Gastroesophageal sphincter (tissue), 4 donors: ENCODE measurements around the gene SDCBP2. TPM values are rescaled to one million over a fixed set of nuclear protein-coding genes. Genes with fewer than 3 reads are reported as not detected.

Experiments
- ATAC-seq: fragments of 150-250 bp; one replicate; pipeline ENCODE4 v1.9.1; 2016; ENCODE audit warnings: mild to moderate bottlenecking, moderate library complexity
- H3K27ac ChIP-seq, 4 donors: fragments of 200-600 bp; sonication (generic) in 3 of 4; 1 replicate in 3 of 4; 2 replicates in 1 of 4; pipeline ENCODE4 v1.5.1; 2016 to 2019
- H3K27me3 ChIP-seq: fragments of 200-600 bp; sonication (generic); one replicate; pipeline ENCODE4 v1.5.1; 2019
- H3K36me3 ChIP-seq, 2 donors: fragments of 200-600 bp; sonication (generic); one replicate each; pipeline ENCODE4 v1.5.1; 2019; ENCODE audit warnings: control low read depth in 1 of 2
- H3K4me1 ChIP-seq, 3 donors: fragments of 200-600 bp; sonication (generic); 1 replicate in 2 of 3; 2 replicates in 1 of 3; pipeline ENCODE4 v1.5.1; 2016 to 2019; ENCODE audit warnings: control low read depth in 2 of 3
- H3K4me3 ChIP-seq, 2 donors: fragments of 200-600 bp; sonication (generic); one replicate each; pipeline ENCODE4 v1.5.1; 2019; ENCODE audit warnings: mild to moderate bottlenecking in 1 of 2, moderate library complexity in 1 of 2
- H3K9me3 ChIP-seq, 3 donors: fragments of 200-600 bp; sonication (generic); one replicate each; pipeline ENCODE4 v1.5.1; 2017 to 2019; ENCODE audit warnings: control low read depth in 2 of 3
- CTCF ChIP-seq, 4 experiments: fragments of 200-600 bp in 2 of 4; fragments of 450-650 bp in 2 of 4; sonication (generic) in 1 of 4; IDR thresholded peaks; one replicate each; pipeline ENCODE4 v1.5.1; 2017 to 2019; ENCODE audit warnings: antibody characterized with exemption in 4 of 4, mild to moderate bottlenecking in 2 of 4, moderate library complexity in 2 of 4
- EP300 ChIP-seq: sonication (generic); formaldehyde crosslinking; IDR thresholded peaks from one replicate; pipeline ENCODE4 v1.6.1; 2017; ENCODE audit warnings: antibody characterized with exemption, mild to moderate bottlenecking
- POLR2A ChIP-seq, 2 donors: fragments of 450-650 bp; IDR thresholded peaks; one replicate each; pipeline ENCODE4 v1.6.1; 2017; ENCODE audit warnings: antibody characterized with exemption in 2 of 2, mild to moderate bottlenecking in 2 of 2, moderate library complexity in 1 of 2
- POLR2AphosphoS5 ChIP-seq: sonication (generic); formaldehyde crosslinking; IDR thresholded peaks from one replicate; pipeline ENCODE4 v1.6.1; 2017; ENCODE audit warnings: antibody characterized with exemption
- WGBS, 2 donors: methylation state at CpG; one replicate each; pipeline ENCODE4 v1.1.5; 2018; ENCODE audit warnings: low coverage in 1 of 2; 5-methylcytosine and 5-hydroxymethylcytosine counted together
- total RNA-seq, 4 donors: library from RNA; depleted of rRNA; stranded (reverse); fragments of >200 nt; gene quantifications; one replicate each; pipeline ENCODE4 v1.1.0, GENCODE V29; 2016

The SDCBP2 gene
- total RNA-seq, 4 donors from 2014 or later = 1.6 to 17.5 (median 3.5) TPM

GRCh38 chr20:1370548-1371110, 41.7 kb upstream of the SDCBP2 start:
- H3K4me1 ChIP-seq = peaks cover 10 to 64% (median 24%) of the 10 kb centered on the region in 3 donors
- H3K36me3 ChIP-seq = peaks cover 0 to 58% of the 10 kb centered on the region in 2 donors
- 10 to 30% methylated on average over 2 of the region's 2 CpGs for WGBS, 2 donors
- H3K9me3 ChIP-seq = no peaks in the 10 kb centered on the region
- peak; percentile 78 for ATAC-seq
- no peak overlapping the region for H3K4me3 ChIP-seq
- H3K27ac ChIP-seq = peak overlapping the region in 3 of 4 donors; percentile 56 to 75 (median 68)
- TF ChIP-seq POLR2AphosphoS5 = peak; percentile 44
- TF ChIP-seq CTCF (IDR thresholded peaks at IDR 0.05) = no peak
- no peaks in the 10 kb centered on the region for H3K27me3 ChIP-seq

GRCh38 chr20:1369970-1370369, 41.0 kb upstream of the SDCBP2 start:
- Histone ChIP-seq H3K4me1 (peaks cover 10 to 57% (median 17%) of the 10 kb centered on the region in 3 donors), H3K36me3 (peaks cover 0 to 58% of the 10 kb centered on the region in 2 donors), H3K27ac (peak overlapping the region in 3 of 4 donors; percentile 25 to 56 (median 26)), H3K9me3 (no peaks in the 10 kb centered on the region), H3K27me3 (no peaks in the 10 kb centered on the region), H3K4me3 (no peak overlapping the region)
- no peak for ATAC-seq
- WGBS, 2 donors = 76% methylated on average over 3 of the region's 3 CpGs; no CpG with 5 or more reads in 1 of the 2 donors
- TF ChIP-seq EP300 (no peak), POLR2AphosphoS5 (no peak), CTCF (IDR thresholded peaks at IDR 0.05) (no peak), POLR2A (IDR thresholded peaks at IDR 0.05) (no peak)

GRCh38 chr20:1368448-1369199, 39.7 kb upstream of the SDCBP2 start:
- TF ChIP-seq POLR2AphosphoS5 (no peak), CTCF (IDR thresholded peaks at IDR 0.05) (no peak), EP300 (no peak), POLR2A (IDR thresholded peaks at IDR 0.05) (no peak)
- no peak for ATAC-seq
- Histone ChIP-seq H3K4me1 (peaks cover 4 to 44% (median 11%) of the 10 kb centered on the region in 3 donors), H3K27me3 (no peaks in the 10 kb centered on the region), H3K4me3 (no peak overlapping the region), H3K36me3 (peaks cover 0 to 62% of the 10 kb centered on the region in 2 donors), H3K27ac (no peak overlapping the region), H3K9me3 (no peaks in the 10 kb centered on the region)
- 59 to 68% methylated on average over 5 to 6 of the region's 7 CpGs for WGBS, 2 donors

- no peak overlapping the region for H3K27ac ChIP-seq
- peaks cover 0 to 60% of the 10 kb centered on the region in 2 donors for H3K36me3 ChIP-seq
- no peak for ATAC-seq
- no peak overlapping the region for H3K4me3 ChIP-seq
- no peaks in the 10 kb centered on the region for H3K27me3 ChIP-seq
- TF ChIP-seq CTCF (IDR thresholded peaks at IDR 0.05) = no peak
- TF ChIP-seq POLR2A (IDR thresholded peaks at IDR 0.05) = no peak
- no peak for TF ChIP-seq EP300
- no peak for TF ChIP-seq POLR2AphosphoS5
- H3K9me3 ChIP-seq = no peaks in the 10 kb centered on the region
- H3K4me1 ChIP-seq = peaks cover 4 to 37% (median 11%) of the 10 kb centered on the region in 3 donors
- 100% methylated on average over 1 to 3 of the region's 4 CpGs for WGBS, 2 donors
These were observed 38.5 kb upstream of the SDCBP2 start for GRCh38 chr20:1367479-1367878.
